CD4-positive, alpha-beta T cell treated with Interleukin-6 at 100 ng/mL for 8 hours (primary cell): ENCODE results near the gene CCDC83.
"Not testable (repeated sequence)": the region's sequence is repeated elsewhere in the genome, so short reads cannot be mapped to it uniquely, and the experiment has no call there.

Source experiments
- DNase-seq: peaks from one replicate; pipeline ENCODE4 v3.0.0-alpha.2; 2020; ENCODE audit warnings: mixed read lengths, low spot score

Gene CCDC83

GRCh38 chr11:85945296-85945695 lies 90.1 kb downstream of the CCDC83 start:
- DNase-seq: no peak

GRCh38 chr11:85945788-85946187 lies 90.6 kb downstream of the CCDC83 start:
- DNase-seq: no peak

GRCh38 chr11:85946221-85946620 lies 91.0 kb downstream of the CCDC83 start:
- no peak for DNase-seq

- no peak for DNase-seq
Measured at GRCh38 chr11:85947431-85948272, 92.5 kb downstream of the CCDC83 start.

GRCh38 chr11:85948884-85949283 lies 93.7 kb downstream of the CCDC83 start:
- no peak for DNase-seq

- no peak for DNase-seq
Measured at GRCh38 chr11:85949798-85950197, 94.6 kb downstream of the CCDC83 start.

GRCh38 chr11:85950317-85951048 lies 95.3 kb downstream of the CCDC83 start:
- DNase-seq: no peak

- no peak for DNase-seq
Measured at GRCh38 chr11:85951049-85951405, 95.8 kb downstream of the CCDC83 start.

GRCh38 chr11:85951428-85952107 lies 96.4 kb downstream of the CCDC83 start:
- no peak for DNase-seq

GRCh38 chr11:85952108-85952485 lies 96.9 kb downstream of the CCDC83 start:
- DNase-seq: not testable (repeated sequence)

GRCh38 chr11:85953491-85954143 lies 98.4 kb downstream of the CCDC83 start:
- no peak for DNase-seq

- no peak for DNase-seq
Measured at GRCh38 chr11:85955531-85955930, 100.3 kb downstream of the CCDC83 start.

- DNase-seq: no peak
Measured at GRCh38 chr11:85960678-85961077, 105.5 kb downstream of the CCDC83 start.

GRCh38 chr11:85961130-85961529 lies 105.9 kb downstream of the CCDC83 start:
- DNase-seq: no peak

- no peak for DNase-seq
Measured at GRCh38 chr11:85961930-85962363, 106.8 kb downstream of the CCDC83 start.

- DNase-seq: no peak
Measured at GRCh38 chr11:85965202-85965601, 110.0 kb downstream of the CCDC83 start.

GRCh38 chr11:85967457-85967856 lies 112.3 kb downstream of the CCDC83 start:
- DNase-seq: no peak
